Measurements from ENCODE around the gene RNLS. TPM values are rescaled to one million over a fixed set of nuclear protein-coding genes. Genes with fewer than 3 reads are reported as not detected.

RNLS gene
- total RNA-seq, 4 donors from 2014 or later = 10.6 to 38.7 (median 28.2) TPM

- Histone ChIP-seq H3K9me3 (no peaks in the 10 kb centered on the region), H3K4me1 (peaks cover 0 to 14% of the 10 kb centered on the region in 2 donors), H3K36me3 (no peaks in the 10 kb centered on the region), H3K27ac (no peak overlapping the region), H3K4me3 (replicated peaks in 1 of 3) (no peak overlapping the region), H3K27me3 (no peaks in the 10 kb centered on the region)
- no peak for TF ChIP-seq POLR2A (IDR thresholded peaks at IDR 0.05)
- no peak for TF ChIP-seq CTCF (IDR thresholded peaks at IDR 0.05)
- DNase-seq = no peak
- 95 to 97% methylated on average over 2 of the region's 2 CpGs for WGBS, 2 donors
- intact Hi-C loops (cut with DNase I) = no loop called here
These were observed 308.8 kb downstream of the RNLS start for GRCh38 chr10:88274286-88274685.

GRCh38 chr10:88273567-88273966 lies 309.6 kb downstream of the RNLS start:
- no peak for TF ChIP-seq CTCF (IDR thresholded peaks at IDR 0.05)
- no peak for TF ChIP-seq POLR2A (IDR thresholded peaks at IDR 0.05)
- intact Hi-C loops (cut with DNase I) = no loop called here
- 72 to 80% methylated on average over 4 of the region's 4 CpGs for whole genome bisulfite sequencing, 2 donors

GRCh38 chr10:88271761-88272543 lies 311.2 kb downstream of the RNLS start:
- Histone ChIP-seq H3K9me3 (no peaks in the 10 kb centered on the region), H3K4me1 (peaks cover 0 to 14% of the 10 kb centered on the region in 2 donors), H3K36me3 (no peaks in the 10 kb centered on the region), H3K27me3 (no peaks in the 10 kb centered on the region), H3K4me3 (replicated peaks in 1 of 3) (no peak overlapping the region), H3K27ac (no peak overlapping the region)
- no peak for DNase-seq
- 69 to 91% methylated on average over 5 of the region's 5 CpGs for WGBS, 2 donors
- no peak for TF ChIP-seq CTCF (IDR thresholded peaks at IDR 0.05)
- no peak for TF ChIP-seq POLR2A (IDR thresholded peaks at IDR 0.05)
- intact Hi-C loops (cut with DNase I) = no loop called here

More at GRCh38 chr10:88273567-88273966, 309.6 kb downstream of the RNLS start:
- no peaks in the 10 kb centered on the region for H3K9me3 ChIP-seq
- no peak overlapping the region for H3K27ac ChIP-seq
- H3K27me3 ChIP-seq = no peaks in the 10 kb centered on the region
- no peaks in the 10 kb centered on the region for H3K36me3 ChIP-seq
- peaks cover 0 to 14% of the 10 kb centered on the region in 2 donors for H3K4me1 ChIP-seq
- no peak for DNase-seq
- no peak overlapping the region for H3K4me3 ChIP-seq (replicated peaks in 1 of 3)

- TF ChIP-seq CTCF (IDR thresholded peaks at IDR 0.05) (no peak), POLR2A (IDR thresholded peaks at IDR 0.05) (no peak)
- 77 to 86% methylated on average over 6 of the region's 6 CpGs for WGBS, 2 donors
- intact Hi-C loops (cut with DNase I) = no loop called here
- Histone ChIP-seq H3K4me3 (replicated peaks in 1 of 3) (no peak overlapping the region), H3K9me3 (no peaks in the 10 kb centered on the region), H3K27me3 (no peaks in the 10 kb centered on the region), H3K4me1 (peaks cover 0 to 14% of the 10 kb centered on the region in 2 donors), H3K27ac (no peak overlapping the region), H3K36me3 (no peaks in the 10 kb centered on the region)
- DNase-seq = no peak
These were observed 312.0 kb downstream of the RNLS start for GRCh38 chr10:88270871-88271713.

Measured in thyroid gland (tissue), 4 donors.